Naive thymus-derived CD4-positive, alpha-beta T cell (primary cell): ENCODE results near the gene ST3GAL6. TPM values are rescaled to one million over a fixed set of nuclear protein-coding genes. Genes with fewer than 3 reads are reported as not detected.

Source experiments
- ATAC-seq: fragments of 150-1000 bp; cut with Tn5 transposase; 2 replicates; pipeline ENCODE4 v1.10.0; 2021; ENCODE audit warnings: mild to moderate bottlenecking, moderate library complexity
- CTCF ChIA-PET: fragments of 350-600 bp; sonication (Branson Sonifier 250); formaldehyde crosslinking; loops from one replicate; lab custom pipeline; 2021; ENCODE audit warnings: antibody characterized with exemption; lab: Charles Lee
- POLR2A ChIA-PET: fragments of 350-600 bp; sonication (Branson Sonifier 250); formaldehyde crosslinking; loops from one replicate; lab custom pipeline; 2021; ENCODE audit warnings: antibody characterized with exemption, inconsistent platforms; lab: Charles Lee
- DNase-seq, 9 donors: peaks; one replicate each; pipeline versions ENCODE4 v3.0.0 to v3.0.0-alpha.2; 2020 to 2022; ENCODE audit warnings: mixed read lengths in 1 of 9
- H3K27ac ChIP-seq: one replicate; pipeline ENCODE4 v1.7.0; 2013; ENCODE audit warnings: mild to moderate bottlenecking, low read depth, low read length, moderate library complexity
- H3K27me3 ChIP-seq, 2 donors: one replicate each; pipeline ENCODE4 v1.7.0; 2013; ENCODE audit warnings: low read length in 2 of 2, mild to moderate bottlenecking in 2 of 2, moderate library complexity in 2 of 2; ENCODE audit not compliant: control insufficient read depth in 2 of 2, insufficient read depth in 2 of 2
- H3K36me3 ChIP-seq, 3 experiments: 1 replicate in 2 of 3; 2 replicates in 1 of 3; pipeline ENCODE4 v1.7.0; 2013; ENCODE audit warnings: low read length in 3 of 3, mild to moderate bottlenecking in 3 of 3, moderate library complexity in 1 of 3; ENCODE audit not compliant: insufficient read depth in 3 of 3, control insufficient read depth in 2 of 3
- H3K4me1 ChIP-seq, 2 donors: one replicate each; pipeline ENCODE4 v1.7.0; 2013; ENCODE audit warnings: low read length in 2 of 2, mild to moderate bottlenecking in 2 of 2, moderate library complexity in 1 of 2; ENCODE audit not compliant: control insufficient read depth in 2 of 2, insufficient read depth in 2 of 2
- H3K4me3 ChIP-seq: 2 replicates; pipeline ENCODE4 v1.7.0; 2013; ENCODE audit warnings: mild to moderate bottlenecking, low read length
- H3K9me3 ChIP-seq, 3 experiments: 1 replicate in 2 of 3; 2 replicates in 1 of 3; pipeline ENCODE4 v1.7.0; 2013; ENCODE audit warnings: low read length in 3 of 3; ENCODE audit not compliant: control insufficient read depth in 2 of 3
- H3K27ac Mint-ChIP-seq, 9 donors: one replicate each; pipeline ENCODE4 v1.8.0; 2020 to 2022; ENCODE audit warnings: mixed read lengths in 9 of 9, mild to moderate bottlenecking in 8 of 9, moderate library complexity in 5 of 9, inconsistent platforms in 2 of 9
- H3K27me3 Mint-ChIP-seq, 5 donors: one replicate each; pipeline ENCODE4 v1.8.0; 2021 to 2022; ENCODE audit warnings: mixed read lengths in 5 of 5, mild to moderate bottlenecking in 1 of 5
- H3K36me3 Mint-ChIP-seq, 5 donors: one replicate each; pipeline ENCODE4 v1.8.0; 2020 to 2022; ENCODE audit warnings: mixed read lengths in 5 of 5, mild to moderate bottlenecking in 3 of 5, inconsistent platforms in 1 of 5
- H3K4me1 Mint-ChIP-seq, 7 donors: one replicate each; pipeline ENCODE4 v1.8.0; 2020 to 2022; ENCODE audit warnings: mixed read lengths in 7 of 7, mild to moderate bottlenecking in 3 of 7, inconsistent platforms in 1 of 7
- H3K4me3 Mint-ChIP-seq, 10 donors: one replicate each; pipeline ENCODE4 v1.8.0; 2020 to 2022; ENCODE audit warnings: mild to moderate bottlenecking in 10 of 10, mixed read lengths in 10 of 10, moderate library complexity in 6 of 10, inconsistent platforms in 2 of 10
- H3K9me3 Mint-ChIP-seq, 11 donors: one replicate each; pipeline ENCODE4 v1.8.0; 2020 to 2022; ENCODE audit warnings: mixed read lengths in 11 of 11, mild to moderate bottlenecking in 4 of 11, inconsistent platforms in 1 of 11, moderate library complexity in 1 of 11
- intact Hi-C, 2 donors: fragments of 100-400 bp; cut with micrococcal nuclease; formaldehyde crosslinking; loops; one replicate each; pipeline ENCODE4 v1.15.1; 2023
- polyA plus RNA-seq, 2 donors: library from polyadenylated mRNA; unstranded; fragments of 300-500 nt; fragmentation: Illumina TruSeq; gene quantifications; one replicate each; pipeline ENCODE4 v1.2.3, GENCODE V29; 2021
- total RNA-seq, 6 experiments: library from RNA in 5 of 6; stranded (reverse) in 5 of 6; gene quantifications; 1 replicate in 5 of 6; 2 replicates in 1 of 6; pipeline ENCODE4 v1.2.3 and lab custom pipeline; 2021 to 2026

Gene ST3GAL6
- total and polyA plus RNA-seq, 7 experiments from 2014 or later, result 0.47 to 13.5 (median 0.78) TPM; not detected in 2

DNA sequence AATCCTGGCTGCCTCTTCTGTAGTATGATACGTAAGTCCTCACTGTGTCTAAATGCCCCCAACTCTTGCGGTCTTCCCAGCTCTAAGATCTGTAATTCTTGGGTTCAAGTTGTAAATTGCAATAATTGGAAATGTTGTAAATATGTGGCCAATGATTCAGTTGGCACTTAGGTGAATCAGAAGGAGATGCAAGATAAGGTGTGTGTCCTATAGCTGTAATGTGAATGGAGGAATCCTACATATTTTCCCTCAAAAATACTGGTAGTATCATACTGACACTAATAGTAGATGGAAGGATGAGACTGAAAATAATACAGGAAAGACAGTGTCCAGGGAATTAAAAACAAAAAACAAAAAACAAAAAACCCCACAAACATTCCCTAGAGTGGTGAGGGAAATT, 3.5 kb upstream of the ST3GAL6 start:
- H3K4me1 Mint-ChIP-seq, result peaks cover 0 to 14% (median 0%) of the 10 kb centered on the region in 7 donors
- intact Hi-C loops, result no loop called here
- ChIA-PET POLR2A (no interaction called here), CTCF (no interaction called here)
- peaks cover 12 to 31% (median 25%) of the 10 kb centered on the region in 5 donors for H3K27me3 Mint-ChIP-seq
- Histone ChIP-seq H3K4me3 (no peak overlapping the region), H3K27ac (no peak overlapping the region), H3K27me3 (no peaks in the 10 kb centered on the region), H3K36me3 (no peaks in the 10 kb centered on the region), H3K4me1 (no peaks in the 10 kb centered on the region), H3K9me3 (no peaks in the 10 kb centered on the region)
- H3K27ac Mint-ChIP-seq, result no peak overlapping the region
- no peaks in the 10 kb centered on the region for H3K36me3 Mint-ChIP-seq
- ATAC-seq (no peak), DNase-seq (no peak)
- H3K9me3 Mint-ChIP-seq, result peaks cover 0 to 5% (median 0%) of the 10 kb centered on the region in 11 donors
- H3K4me3 Mint-ChIP-seq, result no peak overlapping the region

DNA sequence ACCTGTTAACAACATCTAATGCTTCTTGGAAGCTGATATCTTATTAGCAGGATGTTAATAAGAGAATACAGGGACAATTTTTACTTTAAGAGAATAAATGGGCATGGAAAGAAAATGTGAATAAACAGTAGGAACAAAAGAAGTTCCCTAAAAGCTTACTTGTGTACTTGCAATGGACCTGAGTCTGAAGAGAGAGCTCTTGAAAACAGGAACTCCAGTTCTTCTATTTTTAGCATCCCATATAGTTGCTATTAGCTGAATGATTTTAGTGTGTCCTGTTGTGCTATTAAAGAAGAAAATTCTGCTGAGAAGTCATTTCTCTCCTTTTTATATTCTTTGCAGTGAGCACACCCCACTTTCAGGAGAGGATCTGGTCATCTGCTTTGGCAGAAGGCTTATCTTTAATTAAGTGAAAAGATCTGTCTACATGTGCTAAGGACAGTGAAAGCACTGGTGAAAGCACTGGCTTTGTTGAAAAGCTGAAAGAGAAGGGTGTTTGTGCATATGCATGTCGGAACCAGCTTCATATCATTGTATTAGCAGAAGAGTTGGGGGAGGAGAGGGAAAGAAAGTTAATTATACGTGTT, 1.4 kb upstream of the ST3GAL6 start:
- peaks cover 0 to 14% (median 0%) of the 10 kb centered on the region in 7 donors for H3K4me1 Mint-ChIP-seq
- CTCF ChIA-PET, result no interaction called here
- H3K4me3 ChIP-seq, result no peak overlapping the region
- peak; percentile 39 for ATAC-seq
- no peaks in the 10 kb centered on the region for H3K36me3 Mint-ChIP-seq
- peaks cover 0 to 5% (median 0%) of the 10 kb centered on the region in 11 donors for H3K9me3 Mint-ChIP-seq
- no peak overlapping the region for H3K4me3 Mint-ChIP-seq
- no peaks in the 10 kb centered on the region for H3K27me3 ChIP-seq
- H3K27ac ChIP-seq, result no peak overlapping the region
- peaks cover 12 to 36% (median 17%) of the 10 kb centered on the region in 5 donors for H3K27me3 Mint-ChIP-seq
- no peak for DNase-seq
- no peaks in the 10 kb centered on the region for H3K4me1 ChIP-seq
- H3K9me3 ChIP-seq, result no peaks in the 10 kb centered on the region
- POLR2A ChIA-PET, result no interaction called here
- no peaks in the 10 kb centered on the region for H3K36me3 ChIP-seq
- no peak overlapping the region for H3K27ac Mint-ChIP-seq
- intact Hi-C loops, result no loop called here

DNA sequence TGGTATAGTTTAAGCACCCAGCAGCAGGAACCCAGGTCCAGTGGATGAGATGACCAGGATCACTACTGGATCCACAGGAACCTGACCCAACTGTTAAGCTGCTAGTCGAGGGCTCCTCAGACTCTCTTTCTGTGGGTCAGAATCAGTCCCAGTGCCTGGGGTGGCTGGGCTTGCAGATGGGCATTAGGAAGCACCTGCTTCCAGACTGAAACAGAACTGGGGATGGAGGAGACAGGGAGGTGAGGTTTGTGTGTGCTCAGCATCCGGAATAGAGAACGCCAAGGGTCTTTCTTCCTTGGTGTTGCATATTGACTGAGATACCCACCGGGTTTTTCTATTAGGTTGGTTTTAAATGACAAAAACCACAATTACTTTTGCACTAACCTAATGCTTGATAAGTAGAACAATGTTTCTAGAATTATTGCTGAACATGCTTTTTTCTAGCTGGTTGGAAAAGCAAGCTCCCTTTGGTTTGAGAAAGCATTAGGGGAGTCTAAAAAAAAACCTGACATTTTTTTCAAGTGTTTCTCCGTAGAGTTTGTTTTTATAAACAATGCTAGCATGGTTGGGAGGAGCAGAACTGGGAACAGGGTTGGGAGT, 779 bp downstream of the ST3GAL6 start:
- POLR2A ChIA-PET, result no interaction called here

DNA sequence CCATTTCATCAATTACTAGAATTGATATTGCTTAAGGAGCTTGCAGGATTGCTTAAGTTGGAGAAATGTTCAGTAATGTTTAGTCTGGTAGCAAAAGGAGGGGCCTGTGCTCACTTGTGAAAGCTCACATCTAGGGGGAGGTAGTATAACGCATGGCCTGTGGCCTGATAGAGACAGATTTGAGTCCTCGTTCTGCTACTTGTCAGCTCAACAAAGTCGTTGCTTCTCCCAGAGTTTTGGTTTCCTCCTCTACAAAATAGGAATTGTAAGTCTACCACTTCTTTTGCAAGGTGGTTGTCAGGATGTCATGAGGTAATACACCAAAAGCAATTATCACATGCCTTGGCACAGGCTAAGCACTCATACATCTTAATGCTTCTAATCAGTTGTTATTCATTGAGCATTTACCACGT, 1.3 kb downstream of the ST3GAL6 start:
- POLR2A ChIA-PET, result no interaction called here
- Mint-ChIP-seq H3K27ac (no peak overlapping the region), H3K9me3 (peaks cover 0 to 5% (median 0%) of the 10 kb centered on the region in 11 donors), H3K4me3 (no peak overlapping the region), H3K27me3 (peaks cover 12 to 56% (median 24%) of the 10 kb centered on the region in 5 donors), H3K36me3 (no peaks in the 10 kb centered on the region), H3K4me1 (peaks cover 0 to 14% (median 0%) of the 10 kb centered on the region in 7 donors)
- no peaks in the 10 kb centered on the region for H3K36me3 ChIP-seq
- ATAC-seq (no peak), DNase-seq (no peak)
- H3K27ac ChIP-seq, result no peak overlapping the region
- no peaks in the 10 kb centered on the region for H3K4me1 ChIP-seq
- intact Hi-C loops, result no loop called here
- CTCF ChIA-PET, result interaction anchor here (0.6 kb wide), 1 partner anchor 1090 kb away, joined by 3 read pairs; no protein-coding TSS in a partner anchor
- no peaks in the 10 kb centered on the region for H3K9me3 ChIP-seq
- no peak overlapping the region for H3K4me3 ChIP-seq
- no peaks in the 10 kb centered on the region for H3K27me3 ChIP-seq

More for the DNA sequence above, 779 bp downstream of the ST3GAL6 start:
- Mint-ChIP-seq H3K27ac (no peak overlapping the region), H3K9me3 (peaks cover 0 to 5% (median 0%) of the 10 kb centered on the region in 11 donors), H3K4me1 (peaks cover 0 to 14% (median 0%) of the 10 kb centered on the region in 7 donors), H3K27me3 (peaks cover 12 to 51% (median 24%) of the 10 kb centered on the region in 5 donors), H3K4me3 (no peak overlapping the region), H3K36me3 (no peaks in the 10 kb centered on the region)
- H3K9me3 ChIP-seq, result no peaks in the 10 kb centered on the region
- H3K27me3 ChIP-seq, result no peaks in the 10 kb centered on the region
- no peaks in the 10 kb centered on the region for H3K4me1 ChIP-seq
- intact Hi-C loops, result no loop called here
- DNase-seq (no peak), ATAC-seq (no peak)
- H3K36me3 ChIP-seq, result no peaks in the 10 kb centered on the region
- CTCF ChIA-PET, result interaction anchor here (0.6 kb wide), 1 partner anchor 1091 kb away, joined by 3 read pairs; no protein-coding TSS in a partner anchor
- H3K4me3 ChIP-seq, result no peak overlapping the region
- H3K27ac ChIP-seq, result no peak overlapping the region

DNA sequence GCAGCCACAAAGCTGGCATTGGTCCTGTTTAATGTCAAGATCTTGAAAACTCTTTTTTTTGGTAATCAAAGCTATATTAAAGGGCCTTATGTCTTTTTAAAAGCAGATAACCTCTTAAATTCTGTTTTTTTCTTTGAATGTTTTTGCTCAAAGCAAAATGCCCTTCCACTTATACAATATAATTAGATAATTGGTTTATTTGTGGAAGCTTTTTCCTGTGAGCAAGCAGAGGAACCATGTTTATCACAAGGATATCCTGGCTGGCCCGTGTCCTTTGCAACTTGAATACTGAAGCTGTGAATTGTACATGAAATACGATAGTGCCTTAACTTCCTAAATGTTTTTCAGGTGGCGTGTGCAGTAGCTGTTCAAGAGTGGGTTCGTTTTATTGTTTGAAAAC, 2.6 kb downstream of the ST3GAL6 start:
- Mint-ChIP-seq H3K27ac (no peak overlapping the region), H3K4me3 (no peak overlapping the region), H3K4me1 (peaks cover 0 to 14% (median 3%) of the 10 kb centered on the region in 7 donors), H3K9me3 (peaks cover 0 to 5% (median 0%) of the 10 kb centered on the region in 11 donors), H3K27me3 (peaks cover 19 to 53% (median 25%) of the 10 kb centered on the region in 5 donors), H3K36me3 (no peaks in the 10 kb centered on the region)
- CTCF ChIA-PET, result no interaction called here
- intact Hi-C loops, result no loop called here
- no peak overlapping the region for H3K27ac ChIP-seq
- H3K4me1 ChIP-seq, result no peaks in the 10 kb centered on the region
- DNase-seq, result no peak
- no peak overlapping the region for H3K4me3 ChIP-seq
- no peaks in the 10 kb centered on the region for H3K27me3 ChIP-seq
- POLR2A ChIA-PET, result no interaction called here
- H3K36me3 ChIP-seq, result no peaks in the 10 kb centered on the region
- no peaks in the 10 kb centered on the region for H3K9me3 ChIP-seq
- no peak for ATAC-seq

DNA sequence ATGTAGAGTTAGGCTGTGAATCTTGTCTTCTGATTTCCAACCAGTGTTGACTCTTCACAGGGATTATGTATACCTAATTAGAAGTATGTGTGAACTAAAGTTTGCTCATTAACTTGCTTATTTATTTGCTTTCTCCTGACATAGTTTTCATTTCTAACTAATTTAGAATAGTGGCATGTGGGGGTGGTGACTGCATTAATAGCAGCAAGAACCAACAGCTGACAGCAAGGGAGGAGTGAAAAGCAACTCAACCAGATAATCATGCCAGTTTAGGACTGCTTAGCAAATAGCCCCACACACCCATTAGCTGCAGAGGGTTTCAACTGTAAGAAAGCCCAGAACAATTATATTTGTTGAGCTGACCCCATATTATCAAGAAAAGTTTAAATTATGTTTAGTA, 3.8 kb downstream of the ST3GAL6 start:
- H3K9me3 ChIP-seq, result no peaks in the 10 kb centered on the region
- CTCF ChIA-PET, result no interaction called here
- Mint-ChIP-seq H3K9me3 (peaks cover 0 to 5% (median 0%) of the 10 kb centered on the region in 11 donors), H3K27me3 (peaks cover 25 to 56% (median 31%) of the 10 kb centered on the region in 5 donors), H3K4me3 (no peak overlapping the region), H3K4me1 (peaks cover 0 to 14% (median 3%) of the 10 kb centered on the region in 7 donors), H3K36me3 (no peaks in the 10 kb centered on the region), H3K27ac (no peak overlapping the region)
- POLR2A ChIA-PET, result no interaction called here
- DNase-seq (no peak), ATAC-seq (no peak)
- no peaks in the 10 kb centered on the region for H3K4me1 ChIP-seq
- H3K4me3 ChIP-seq, result no peak overlapping the region
- no peaks in the 10 kb centered on the region for H3K36me3 ChIP-seq
- H3K27me3 ChIP-seq, result no peaks in the 10 kb centered on the region
- H3K27ac ChIP-seq, result no peak overlapping the region
- intact Hi-C loops, result no loop called here
